ENCODE data around the gene KIAA1671.

KIAA1671 gene

GRCh38 chr22:25114369-25115362 lies 162.2 kb downstream of the KIAA1671 start:
- DNase-seq, result no peak
- no peak for ATAC-seq

- DNase-seq (no peak), ATAC-seq (no peak)
These were observed 167.1 kb downstream of the KIAA1671 start for GRCh38 chr22:25119609-25120008.

GRCh38 chr22:25120093-25120561 lies 167.6 kb downstream of the KIAA1671 start:
- ATAC-seq (no peak), DNase-seq (no peak)

GRCh38 chr22:25120761-25121212 lies 168.3 kb downstream of the KIAA1671 start:
- ATAC-seq (no peak), DNase-seq (no peak)

DNA sequence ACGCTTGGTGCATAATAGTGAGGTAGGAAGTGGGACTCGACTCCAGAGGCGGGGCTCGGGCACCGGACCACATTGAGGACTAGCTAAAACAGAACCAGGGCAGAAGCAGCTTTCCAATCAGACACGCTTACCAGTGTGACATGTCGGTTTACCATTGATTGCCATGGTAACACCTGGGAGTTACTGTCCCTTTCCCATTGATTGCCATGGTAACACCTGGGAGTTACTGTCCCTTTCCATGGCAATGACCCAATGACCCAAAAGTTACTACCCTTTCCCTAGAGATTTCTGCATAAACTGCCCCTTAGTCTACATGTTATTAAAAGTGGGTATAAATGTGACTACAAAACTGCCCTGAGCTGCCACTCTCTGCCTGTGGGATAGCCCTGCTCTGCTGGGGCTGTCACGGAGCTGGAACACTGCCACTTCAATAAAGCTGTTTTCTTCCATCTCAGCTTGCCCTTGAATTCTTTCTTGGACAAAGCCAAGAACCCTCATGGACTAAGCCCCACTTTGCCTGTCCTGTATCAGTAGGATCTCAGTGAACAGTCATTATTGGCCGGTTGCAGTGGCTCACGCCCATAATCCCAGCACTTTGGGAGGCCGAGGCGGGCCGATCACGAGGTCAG lies 169.7 kb downstream of the KIAA1671 start:
- DNase-seq (no peak), ATAC-seq (no peak)

DNA sequence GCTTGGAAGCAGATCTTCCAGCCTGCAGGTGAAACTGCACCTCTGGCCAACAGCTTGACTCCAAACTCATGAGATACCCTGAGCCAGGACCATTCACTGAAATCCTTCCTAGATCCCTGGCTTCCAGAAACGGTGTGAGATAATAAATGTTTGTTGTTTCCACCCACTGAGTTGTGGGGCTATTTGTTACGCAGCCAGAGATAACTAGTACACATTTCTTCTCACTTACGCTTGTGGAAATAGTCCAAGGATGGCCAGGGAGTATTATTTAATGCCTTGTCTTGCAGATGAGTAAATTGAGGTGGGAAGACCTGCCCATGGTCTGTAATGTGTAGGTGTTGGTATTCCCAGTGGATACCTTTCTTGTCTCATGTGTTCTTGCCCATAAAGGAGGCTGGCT lies 171.2 kb downstream of the KIAA1671 start:
- DNase-seq, result no peak
- ATAC-seq, result no peak

- DNase-seq (no peak), ATAC-seq (no peak)
These were observed 173.3 kb downstream of the KIAA1671 start for GRCh38 chr22:25125693-25126357.

DNA sequence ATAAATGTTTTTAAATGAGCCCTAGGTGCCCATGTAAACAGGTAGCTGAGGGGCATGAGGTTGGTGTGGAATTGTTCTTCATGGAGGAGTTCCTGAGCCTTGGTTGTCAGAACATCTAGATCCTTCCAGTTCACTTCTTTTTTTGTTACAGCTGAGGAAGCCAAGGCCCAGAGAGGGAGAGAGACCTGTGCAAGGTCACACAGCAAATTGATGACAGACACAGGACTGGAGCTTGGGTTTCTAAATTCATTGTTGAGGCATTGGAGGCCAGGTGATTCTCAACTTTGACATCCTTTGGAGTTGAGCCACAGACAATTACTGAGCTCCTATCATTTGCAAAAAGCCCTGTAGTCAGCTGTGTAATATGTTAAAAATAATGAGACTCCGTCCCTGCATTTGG lies 174.0 kb downstream of the KIAA1671 start:
- ATAC-seq (no peak), DNase-seq (no peak)

DNA sequence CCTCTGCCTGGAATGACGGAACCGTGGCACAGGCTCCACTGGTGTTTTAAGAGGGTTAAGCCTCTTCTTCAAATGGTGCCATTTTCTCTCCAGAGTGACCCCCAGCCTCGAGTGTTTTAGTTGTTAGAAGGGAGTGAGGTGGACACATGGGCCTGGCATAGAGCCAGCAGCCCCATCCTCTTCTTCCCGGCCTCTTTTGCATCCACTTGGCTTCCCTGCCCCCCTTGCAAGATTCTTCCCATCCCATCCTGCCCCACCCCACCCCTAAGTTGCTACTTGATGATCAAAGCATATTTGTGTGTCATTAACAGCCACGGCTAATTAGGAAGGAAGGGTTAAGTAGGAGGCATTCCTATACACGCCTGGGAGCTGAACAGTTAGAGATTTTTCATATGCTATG lies 174.8 kb downstream of the KIAA1671 start:
- DNase-seq (no peak), ATAC-seq (no peak)

DNA sequence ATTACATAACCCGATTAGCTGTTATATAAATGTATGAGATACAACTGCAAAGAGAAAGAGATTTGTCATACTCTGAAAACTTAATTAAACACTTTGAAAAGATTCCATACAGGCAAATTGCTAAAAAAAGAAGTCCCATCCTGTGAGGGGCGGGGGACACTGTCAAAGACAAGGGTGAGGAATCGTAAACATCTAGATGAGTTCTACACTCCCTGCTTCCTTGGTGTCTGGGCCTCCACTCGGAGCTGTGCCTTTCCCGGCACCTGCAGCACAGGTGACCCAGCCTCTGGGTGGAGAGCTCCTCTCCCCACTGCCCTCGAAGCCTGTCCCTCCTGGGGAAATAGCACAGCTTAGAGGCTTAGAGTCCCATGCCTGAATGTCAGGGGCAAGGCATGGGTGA lies 177.9 kb downstream of the KIAA1671 start:
- ATAC-seq (no peak), DNase-seq (no peak)

- DNase-seq, result no peak
These were observed 178.8 kb downstream of the KIAA1671 start for GRCh38 chr22:25131198-25131887.

DNA sequence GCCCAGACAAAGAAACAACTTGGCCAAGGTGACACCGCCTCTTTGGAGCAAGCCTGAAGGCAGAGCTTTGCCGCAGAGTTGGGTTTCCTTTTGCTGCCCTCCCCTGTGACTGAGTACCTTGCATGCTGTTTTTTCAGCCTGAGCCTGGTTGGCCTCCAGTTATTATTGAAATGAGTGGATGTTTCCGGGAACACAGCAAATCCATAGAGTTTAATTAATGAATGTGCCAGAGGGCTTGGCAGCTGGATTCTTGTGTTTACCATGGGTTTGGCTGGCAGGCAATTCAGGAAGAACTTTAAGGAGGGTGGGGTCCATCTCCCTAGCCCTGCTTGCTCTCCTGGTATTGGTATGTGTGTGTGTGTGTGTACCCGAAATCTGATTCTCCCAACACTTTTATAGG lies 181.5 kb downstream of the KIAA1671 start:
- DNase-seq, result no peak

More at GRCh38 chr22:25131198-25131887, 178.8 kb downstream of the KIAA1671 start:
- ATAC-seq, result no peak

GRCh38 chr22:25134451-25134850 lies 181.9 kb downstream of the KIAA1671 start:
- ATAC-seq, result no peak
- DNase-seq, result no peak

More for the DNA sequence above, 181.5 kb downstream of the KIAA1671 start:
- no peak for ATAC-seq

GRCh38 chr22:25136953-25137576 lies 184.5 kb downstream of the KIAA1671 start:
- ATAC-seq, result no peak

GRCh38 chr22:25137577-25138525 lies 185.3 kb downstream of the KIAA1671 start:
- no peak for ATAC-seq
- no peak for DNase-seq

More at GRCh38 chr22:25136953-25137576, 184.5 kb downstream of the KIAA1671 start:
- DNase-seq, result no peak

- no peak for DNase-seq
- ATAC-seq, result no peak
These were observed 186.5 kb downstream of the KIAA1671 start for GRCh38 chr22:25139062-25139461.

- DNase-seq (no peak), ATAC-seq (no peak)
These were observed 189.6 kb downstream of the KIAA1671 start for GRCh38 chr22:25142102-25142501.

DNA sequence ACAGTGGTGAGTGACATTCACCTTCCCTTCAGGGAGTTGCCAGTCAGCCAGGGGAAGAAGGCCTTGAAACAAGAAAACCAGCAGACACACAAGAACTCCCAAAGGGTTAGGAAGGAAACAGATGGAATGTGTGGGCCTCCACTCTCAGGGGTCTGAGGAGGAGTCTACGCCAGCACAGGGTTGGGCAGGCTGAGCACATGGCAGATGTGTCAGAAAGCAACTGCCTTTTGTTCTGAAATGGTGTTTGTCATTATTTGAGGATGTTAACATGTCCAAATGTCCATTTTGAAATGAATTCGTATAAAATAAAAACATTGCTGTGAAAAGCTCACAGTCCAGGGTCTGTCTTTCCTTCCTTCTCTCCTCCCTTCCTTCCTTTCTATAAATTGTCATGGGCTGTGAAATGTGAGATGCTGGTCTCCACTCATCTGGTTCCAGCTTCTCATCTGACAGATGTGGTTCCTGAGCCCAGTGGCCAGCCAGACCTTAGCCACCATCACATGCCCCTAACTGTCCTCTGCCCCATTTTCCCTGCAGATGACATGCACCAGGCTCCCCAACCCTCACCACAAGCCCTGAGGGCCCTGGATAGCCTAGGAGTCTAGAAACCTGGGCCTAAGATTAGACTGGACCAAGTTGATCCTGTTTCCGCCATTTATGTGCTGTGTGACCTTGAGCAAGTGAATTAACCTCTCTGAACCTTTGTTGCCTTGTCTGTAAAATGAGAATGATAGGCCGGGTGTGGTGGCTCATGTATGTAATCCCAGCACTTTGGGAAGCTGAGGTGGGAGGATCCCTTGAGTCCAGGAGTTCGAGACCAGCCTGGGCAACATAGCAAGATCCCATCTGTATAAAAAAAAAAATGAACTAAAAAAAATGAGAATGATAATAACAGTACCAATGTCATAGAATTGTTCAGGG lies 190.9 kb downstream of the KIAA1671 start:
- ATAC-seq (no peak), DNase-seq (no peak)

- ATAC-seq (no peak), DNase-seq (no peak)
These were observed 192.0 kb downstream of the KIAA1671 start for GRCh38 chr22:25144522-25144921.

Data from stimulated activated naive CD8-positive, alpha-beta T cell treated with anti-CD3 and anti-CD28 coated beads, Interleukin-15, Interleukin-2, amounts not matched to agents 100 U/mL and 50 U/mL, for 24 hours (primary cell).